CD4-positive, alpha-beta T cell treated with Interleukin-15 for 1 hour (primary cell): ENCODE results near the gene MACROD2.

Experiments
- DNase-seq: peaks from one replicate; pipeline ENCODE4 v3.0.0-alpha.2; 2020

MACROD2 gene

GRCh38 chr20:14343491-14344065, 348.3 kb downstream of the MACROD2 start:
- DNase-seq = no peak

GRCh38 chr20:14344746-14345145, 349.4 kb downstream of the MACROD2 start:
- no peak for DNase-seq

GRCh38 chr20:14355791-14356190, 360.5 kb downstream of the MACROD2 start:
- DNase-seq = no peak

- no peak for DNase-seq
These were observed 365.1 kb downstream of the MACROD2 start for GRCh38 chr20:14360416-14360815.

GRCh38 chr20:14361509-14362345, 366.4 kb downstream of the MACROD2 start:
- no peak for DNase-seq

GRCh38 chr20:14374196-14374595, 378.9 kb downstream of the MACROD2 start:
- no peak for DNase-seq

- no peak for DNase-seq
These were observed 380.2 kb downstream of the MACROD2 start for GRCh38 chr20:14375416-14375985.

- DNase-seq = no peak
These were observed 383.0 kb downstream of the MACROD2 start for GRCh38 chr20:14378326-14378725.

- no peak for DNase-seq
These were observed 388.0 kb downstream of the MACROD2 start for GRCh38 chr20:14383335-14383734.

- DNase-seq = no peak
These were observed 389.3 kb downstream of the MACROD2 start for GRCh38 chr20:14384416-14385175.

GRCh38 chr20:14385176-14385740, 389.9 kb downstream of the MACROD2 start:
- no peak for DNase-seq

GRCh38 chr20:14386726-14387125, 391.4 kb downstream of the MACROD2 start:
- DNase-seq = no peak

- DNase-seq = no peak
These were observed 406.3 kb downstream of the MACROD2 start for GRCh38 chr20:14401479-14402138.

- DNase-seq = no peak
These were observed 409.2 kb downstream of the MACROD2 start for GRCh38 chr20:14404515-14404914.

GRCh38 chr20:14406495-14406894, 411.2 kb downstream of the MACROD2 start:
- DNase-seq = no peak

GRCh38 chr20:14407336-14407735, 412.0 kb downstream of the MACROD2 start:
- DNase-seq = no peak

- no peak for DNase-seq
These were observed 415.7 kb downstream of the MACROD2 start for GRCh38 chr20:14410869-14411555.

GRCh38 chr20:14412065-14412681, 416.9 kb downstream of the MACROD2 start:
- DNase-seq = no peak

- DNase-seq = no peak
These were observed 418.5 kb downstream of the MACROD2 start for GRCh38 chr20:14413835-14414234.

GRCh38 chr20:14414560-14414959, 419.2 kb downstream of the MACROD2 start:
- DNase-seq = no peak

- no peak for DNase-seq
These were observed 420.2 kb downstream of the MACROD2 start for GRCh38 chr20:14415467-14415866.
